Effector memory CD8-positive, alpha-beta T cell (primary cell): ENCODE results near the gene FGF14.

Source experiments
- ATAC-seq: fragments of 150-1000 bp; cut with Tn5 transposase; replicated peaks from 2 replicates; pipeline ENCODE4 v1.10.0; 2021; ENCODE audit warnings: mild to moderate bottlenecking, moderate library complexity
- DNase-seq, 3 experiments: peaks; one replicate each; pipeline ENCODE4 v3.0.0; 2021
- H3K27ac Mint-ChIP-seq, 2 donors: one replicate each; pipeline ENCODE4 v1.8.0; 2022; ENCODE audit warnings: mild to moderate bottlenecking in 2 of 2, mixed read lengths in 2 of 2, moderate library complexity in 2 of 2
- H3K27me3 Mint-ChIP-seq, 2 donors: one replicate each; pipeline ENCODE4 v1.8.0; 2022; ENCODE audit warnings: mixed read lengths in 2 of 2
- H3K36me3 Mint-ChIP-seq: one replicate; pipeline ENCODE4 v1.8.0; 2022; ENCODE audit warnings: mild to moderate bottlenecking, moderate library complexity, mixed read lengths; ENCODE audit not compliant: insufficient read depth
- H3K4me1 Mint-ChIP-seq, 2 donors: one replicate each; pipeline ENCODE4 v1.8.0; 2022; ENCODE audit warnings: low read depth in 2 of 2, mixed read lengths in 2 of 2
- H3K4me3 Mint-ChIP-seq, 2 donors: one replicate each; pipeline ENCODE4 v1.8.0; 2022; ENCODE audit warnings: mild to moderate bottlenecking in 2 of 2, mixed read lengths in 2 of 2, moderate library complexity in 2 of 2
- H3K9me3 Mint-ChIP-seq, 2 donors: one replicate each; pipeline ENCODE4 v1.8.0; 2022; ENCODE audit warnings: mixed read lengths in 2 of 2

The FGF14 gene

DNA sequence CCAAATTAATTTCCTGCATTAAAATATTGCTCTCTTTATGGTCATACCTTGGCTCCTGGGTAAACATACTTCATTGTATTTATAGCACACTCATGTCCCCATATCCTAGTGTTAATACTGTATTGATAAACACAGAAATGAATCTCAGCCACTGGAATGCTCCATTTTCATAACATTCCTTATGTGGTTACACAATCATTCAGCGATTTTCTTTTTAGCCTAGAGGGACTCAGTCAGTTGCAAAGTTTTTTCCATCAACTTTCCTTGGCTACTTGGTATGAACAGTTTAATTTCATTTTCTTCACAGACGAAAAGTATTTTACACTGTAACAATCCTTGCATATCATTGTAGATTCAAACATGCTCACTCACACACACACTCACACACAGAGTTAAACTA lies 471.5 kb downstream of the FGF14 start:
- Mint-ChIP-seq H3K27me3 (peaks cover 21 to 31% of the 10 kb centered on the region in 2 donors), H3K9me3 (peaks cover 0 to 2% of the 10 kb centered on the region in 2 donors), H3K27ac (no peak overlapping the region), H3K36me3 (no peaks in the 10 kb centered on the region), H3K4me3 (no peak overlapping the region), H3K4me1 (no peaks in the 10 kb centered on the region)
- ATAC-seq: no peak
- DNase-seq: no peak

DNA sequence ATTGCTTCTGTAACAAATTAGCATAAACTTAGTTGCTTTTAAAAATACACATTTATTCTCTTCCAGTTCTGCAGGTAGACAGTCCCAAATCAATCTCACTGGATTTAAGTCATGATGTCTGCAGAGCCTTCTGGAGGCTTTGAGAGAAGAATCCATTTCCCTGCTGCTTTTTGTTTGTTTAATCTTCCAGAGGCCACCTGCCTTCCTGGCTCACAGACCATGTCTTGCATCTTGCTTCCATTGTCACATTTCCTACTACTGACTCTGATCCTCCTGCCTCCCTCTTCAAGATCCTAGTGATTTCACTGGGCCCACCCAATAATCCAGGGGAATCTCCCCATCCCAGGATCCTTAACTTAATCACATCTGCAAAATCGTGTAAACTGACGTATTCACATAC lies 476.1 kb downstream of the FGF14 start:
- peaks cover 33 to 44% of the 10 kb centered on the region in 2 donors for H3K27me3 Mint-ChIP-seq
- no peak overlapping the region for H3K27ac Mint-ChIP-seq
- DNase-seq (no peak), ATAC-seq (no peak)
- no peaks in the 10 kb centered on the region for H3K36me3 Mint-ChIP-seq
- no peaks in the 10 kb centered on the region for H3K4me1 Mint-ChIP-seq
- no peak overlapping the region for H3K4me3 Mint-ChIP-seq
- H3K9me3 Mint-ChIP-seq: peaks cover 0 to 2% of the 10 kb centered on the region in 2 donors

DNA sequence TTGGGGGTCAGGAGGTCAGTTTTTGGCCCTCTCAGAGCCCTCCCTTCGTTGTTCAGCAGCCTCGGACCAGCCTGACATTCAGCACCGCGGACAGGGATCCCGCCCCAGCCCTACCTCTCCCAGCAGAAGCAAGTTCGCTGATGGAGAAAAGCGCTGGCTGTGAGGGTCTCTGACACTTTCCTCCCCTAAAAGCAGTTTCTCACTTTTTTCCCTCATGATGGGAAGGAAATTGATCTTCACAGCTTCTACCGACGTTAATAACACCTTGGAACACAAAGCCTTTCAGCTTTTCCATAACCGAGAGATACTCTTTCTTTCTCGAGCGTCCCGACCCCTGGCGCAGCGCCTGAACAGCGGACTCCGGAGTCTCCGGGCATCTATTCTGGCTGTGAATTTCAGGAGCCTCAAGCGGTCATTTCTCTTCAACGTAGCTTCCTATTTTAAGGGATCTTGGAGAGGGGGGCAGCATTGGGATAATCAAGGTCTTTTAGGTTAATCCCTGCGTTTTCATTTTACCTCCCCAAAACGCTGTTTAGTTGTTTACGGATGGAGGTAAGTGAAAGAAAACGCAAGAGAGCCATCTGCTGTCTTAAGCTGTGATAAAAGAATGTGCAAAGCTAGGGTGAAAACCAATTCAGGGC lies 482.2 kb downstream of the FGF14 start:
- H3K36me3 Mint-ChIP-seq: no peaks in the 10 kb centered on the region
- no peaks in the 10 kb centered on the region for H3K9me3 Mint-ChIP-seq
- H3K4me1 Mint-ChIP-seq: peaks cover 0 to 2% of the 10 kb centered on the region in 2 donors
- H3K4me3 Mint-ChIP-seq: no peak overlapping the region
- no peak for ATAC-seq
- no peak overlapping the region for H3K27ac Mint-ChIP-seq
- H3K27me3 Mint-ChIP-seq: peaks cover 46 to 57% of the 10 kb centered on the region in 2 donors
- no peak for DNase-seq

DNA sequence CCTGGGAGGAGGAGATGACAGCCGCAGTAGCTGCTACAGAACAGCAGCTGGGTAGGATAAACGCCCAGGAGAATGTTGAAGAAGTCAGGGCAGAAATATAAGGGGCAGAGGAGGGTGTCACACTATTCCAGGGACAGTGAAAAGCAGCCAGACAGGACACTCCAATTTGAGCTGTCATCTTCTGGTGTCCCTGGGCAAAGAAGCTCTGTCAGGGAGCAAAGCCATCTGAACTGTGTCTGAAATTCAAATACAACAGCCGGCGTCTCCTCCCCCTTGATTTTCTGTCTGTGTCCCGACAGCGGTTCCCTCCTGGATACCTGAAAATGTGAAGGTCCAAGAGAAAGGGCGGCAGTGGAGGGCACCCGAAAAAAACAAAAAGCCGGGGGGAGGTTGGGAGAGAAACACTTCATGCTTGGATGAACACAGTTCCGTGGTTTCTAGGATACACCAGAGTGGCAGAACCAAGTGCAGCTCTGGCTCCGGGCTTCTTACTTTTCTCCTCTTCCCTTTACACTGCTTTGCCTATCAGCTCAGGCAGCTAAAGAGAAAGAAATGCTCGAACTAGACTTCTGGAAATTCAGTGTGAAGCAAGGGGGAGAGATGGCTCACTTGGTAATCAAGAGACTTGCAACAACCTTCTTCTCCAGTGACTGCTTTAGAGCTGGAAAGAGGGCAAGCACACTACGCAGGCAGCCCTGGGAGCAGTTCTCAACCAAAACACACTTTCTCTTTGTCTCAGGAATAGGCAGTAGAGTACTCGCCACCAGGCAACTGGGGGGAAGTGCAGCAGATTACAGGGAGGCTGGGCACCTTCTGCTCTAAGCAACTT lies 483.8 kb downstream of the FGF14 start:
- no peak overlapping the region for H3K4me3 Mint-ChIP-seq
- no peak for DNase-seq
- H3K4me1 Mint-ChIP-seq: peaks cover 0 to 2% of the 10 kb centered on the region in 2 donors
- H3K27ac Mint-ChIP-seq: no peak overlapping the region
- H3K27me3 Mint-ChIP-seq: peaks cover 46 to 67% of the 10 kb centered on the region in 2 donors
- no peaks in the 10 kb centered on the region for H3K9me3 Mint-ChIP-seq
- no peak for ATAC-seq
- no peaks in the 10 kb centered on the region for H3K36me3 Mint-ChIP-seq

DNA sequence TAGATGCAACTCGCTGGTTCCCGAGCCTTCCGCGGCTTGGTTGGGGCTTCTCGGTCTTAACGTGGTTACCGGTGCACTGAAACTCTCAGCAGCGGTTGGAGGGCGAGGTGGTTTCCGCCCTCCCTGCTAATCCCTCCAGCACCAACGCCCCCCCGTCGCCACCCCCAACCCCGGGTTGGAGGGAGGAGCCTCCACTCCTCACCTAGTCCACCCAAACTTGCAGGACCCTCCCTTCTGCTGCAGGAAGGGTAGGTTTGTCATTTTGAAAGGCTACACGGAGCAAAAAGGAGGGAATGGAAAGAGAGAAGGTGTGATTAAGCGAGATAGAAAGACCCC lies 484.4 kb downstream of the FGF14 start:
- Mint-ChIP-seq H3K4me3 (no peak overlapping the region), H3K9me3 (no peaks in the 10 kb centered on the region), H3K36me3 (no peaks in the 10 kb centered on the region), H3K4me1 (peaks cover 0 to 2% of the 10 kb centered on the region in 2 donors), H3K27ac (no peak overlapping the region), H3K27me3 (peaks cover 46 to 71% of the 10 kb centered on the region in 2 donors)
- ATAC-seq: no peak
- no peak for DNase-seq

DNA sequence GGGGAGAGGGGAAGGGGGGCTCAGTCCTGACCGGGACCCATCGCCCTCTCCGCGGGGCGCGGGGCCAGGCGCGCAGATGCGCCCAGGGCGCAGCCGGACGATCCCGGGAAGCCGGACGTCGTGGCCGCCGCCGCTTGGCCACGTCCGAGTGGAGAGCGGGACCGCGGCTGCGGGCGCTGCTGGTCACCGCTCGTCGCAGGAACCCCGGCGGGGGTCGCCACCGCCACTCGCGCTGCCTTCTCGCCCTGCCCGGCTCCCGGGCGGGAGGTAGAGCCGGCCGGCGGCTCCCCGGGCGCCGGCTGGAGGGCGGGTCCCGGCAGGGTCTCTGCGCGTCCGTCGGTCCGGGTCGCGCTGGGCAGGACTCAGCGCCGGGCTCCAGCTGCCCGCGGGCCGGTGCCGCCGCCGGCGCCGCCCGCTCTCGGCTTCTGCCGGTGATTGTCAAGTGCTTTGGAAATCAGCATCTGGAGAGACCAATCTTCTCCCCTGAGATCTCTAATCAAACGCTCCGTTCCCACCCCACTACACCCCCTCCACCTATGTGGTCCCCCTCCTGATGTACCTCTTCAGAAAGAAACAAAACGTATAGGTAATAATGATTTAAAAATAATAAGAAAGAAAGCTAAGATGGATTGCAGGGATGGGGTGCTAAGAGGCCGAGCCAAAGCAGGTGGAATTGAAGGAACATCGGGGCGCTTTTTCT lies 484.9 kb downstream of the FGF14 start:
- Mint-ChIP-seq H3K4me1 (peaks cover 0 to 2% of the 10 kb centered on the region in 2 donors), H3K9me3 (no peaks in the 10 kb centered on the region), H3K36me3 (no peaks in the 10 kb centered on the region), H3K27ac (no peak overlapping the region), H3K4me3 (no peak overlapping the region), H3K27me3 (peaks cover 45 to 66% of the 10 kb centered on the region in 2 donors)
- ATAC-seq (no peak), DNase-seq (no peak)

DNA sequence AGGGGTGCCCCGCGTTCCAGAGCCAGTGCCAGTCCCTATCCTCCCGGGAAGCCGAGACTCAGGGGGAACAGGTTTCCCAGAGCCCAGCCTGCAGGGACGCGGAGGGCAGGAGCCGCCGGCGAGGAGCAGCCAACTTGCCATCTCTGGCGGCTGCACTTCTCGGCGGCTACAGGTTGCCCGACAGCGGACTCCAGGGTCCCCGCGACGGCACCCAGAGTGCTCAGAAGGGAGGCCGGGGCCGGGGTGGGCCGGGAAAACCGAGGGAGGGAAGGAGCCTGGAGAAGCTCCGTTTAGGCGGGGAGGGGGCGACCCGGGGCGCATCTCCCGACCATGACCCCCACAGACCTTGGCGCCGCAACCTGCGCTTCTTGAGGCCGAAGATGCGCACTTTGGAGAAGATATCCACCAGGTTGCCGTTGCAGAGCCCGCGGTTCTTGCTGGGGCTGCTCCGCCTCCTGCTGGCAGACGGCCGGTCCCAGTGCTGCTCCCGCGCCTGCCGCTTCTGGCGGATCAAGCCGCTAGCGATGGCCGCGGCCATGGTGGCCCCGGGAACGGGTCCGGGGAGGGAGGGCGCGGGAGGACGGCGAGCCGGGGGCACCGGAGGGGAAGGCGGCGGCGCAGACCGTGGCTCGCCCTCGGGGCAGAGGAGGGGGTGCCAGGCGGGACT lies 485.6 kb downstream of the FGF14 start:
- Mint-ChIP-seq H3K27ac (no peak overlapping the region), H3K36me3 (no peaks in the 10 kb centered on the region), H3K9me3 (no peaks in the 10 kb centered on the region), H3K27me3 (peaks cover 38 to 59% of the 10 kb centered on the region in 2 donors), H3K4me3 (no peak overlapping the region), H3K4me1 (peaks cover 0 to 2% of the 10 kb centered on the region in 2 donors)
- ATAC-seq (no peak), DNase-seq (no peak)

DNA sequence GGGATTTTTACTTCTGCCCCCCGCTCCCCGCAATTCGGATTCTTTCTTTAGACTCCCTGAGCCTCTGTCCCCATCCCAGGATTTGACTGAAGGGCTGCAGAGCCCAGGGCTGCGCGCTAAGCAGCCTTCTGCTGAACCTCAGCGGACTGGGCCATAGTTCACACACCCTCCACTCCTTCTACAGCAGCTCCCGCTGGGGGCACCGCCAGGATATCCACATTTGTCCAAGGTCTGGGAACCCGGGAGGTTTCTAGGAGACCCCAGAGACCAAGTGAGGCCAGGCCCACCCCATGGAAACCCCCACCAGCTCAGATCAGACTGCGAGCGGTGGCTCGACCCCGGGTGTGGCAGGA lies 486.1 kb downstream of the FGF14 start:
- DNase-seq (no peak), ATAC-seq (no peak)
- Mint-ChIP-seq H3K9me3 (no peaks in the 10 kb centered on the region), H3K36me3 (no peaks in the 10 kb centered on the region), H3K4me3 (no peak overlapping the region), H3K27me3 (peaks cover 35 to 55% of the 10 kb centered on the region in 2 donors), H3K4me1 (peaks cover 0 to 2% of the 10 kb centered on the region in 2 donors), H3K27ac (no peak overlapping the region)

DNA sequence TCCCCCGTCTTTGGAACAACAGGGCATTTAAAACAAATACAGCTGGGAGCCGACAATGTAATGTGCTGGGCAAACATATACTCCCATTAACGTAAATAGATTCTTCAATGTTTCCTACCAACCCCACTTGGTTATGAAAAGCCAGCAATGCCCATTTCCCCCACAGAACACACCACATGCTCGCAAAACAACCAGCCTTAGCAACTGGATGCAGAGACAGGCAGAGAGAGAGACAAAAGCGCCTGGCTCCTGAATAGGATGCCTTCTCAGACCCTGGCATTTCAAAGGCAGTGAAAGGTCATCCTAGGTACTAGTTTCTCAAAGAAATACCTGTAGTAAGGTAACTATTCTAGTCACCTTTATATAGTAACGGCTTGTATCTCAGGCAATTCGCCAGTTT lies 486.5 kb downstream of the FGF14 start:
- ATAC-seq: no peak
- no peaks in the 10 kb centered on the region for H3K36me3 Mint-ChIP-seq
- no peak overlapping the region for H3K27ac Mint-ChIP-seq
- H3K27me3 Mint-ChIP-seq: peaks cover 35 to 55% of the 10 kb centered on the region in 2 donors
- DNase-seq: no peak
- H3K4me3 Mint-ChIP-seq: no peak overlapping the region
- H3K4me1 Mint-ChIP-seq: peaks cover 0 to 2% of the 10 kb centered on the region in 2 donors
- no peaks in the 10 kb centered on the region for H3K9me3 Mint-ChIP-seq

DNA sequence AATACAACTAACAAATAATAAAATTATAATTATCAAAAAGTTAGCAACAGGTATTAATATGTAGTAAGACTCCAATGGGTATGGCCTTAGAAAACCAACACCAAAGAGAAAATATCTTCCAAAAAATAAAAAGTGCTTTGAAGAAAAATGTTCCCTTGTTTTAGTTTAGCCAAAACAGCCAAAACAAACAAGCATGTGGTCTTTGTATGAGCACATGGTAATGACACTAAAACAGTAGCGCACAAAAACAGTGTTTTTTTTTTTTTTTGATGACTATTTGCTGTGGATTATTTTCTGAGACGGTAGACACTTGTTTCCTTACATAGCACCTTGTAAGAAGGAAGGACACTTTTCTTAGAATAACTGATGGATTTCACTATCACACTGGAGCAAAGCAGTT lies 490.1 kb downstream of the FGF14 start:
- ATAC-seq: no peak
- Mint-ChIP-seq H3K27ac (no peak overlapping the region), H3K4me1 (no peaks in the 10 kb centered on the region), H3K27me3 (peaks cover 10 to 27% of the 10 kb centered on the region in 2 donors), H3K9me3 (no peaks in the 10 kb centered on the region), H3K36me3 (no peaks in the 10 kb centered on the region), H3K4me3 (no peak overlapping the region)
- no peak for DNase-seq

DNA sequence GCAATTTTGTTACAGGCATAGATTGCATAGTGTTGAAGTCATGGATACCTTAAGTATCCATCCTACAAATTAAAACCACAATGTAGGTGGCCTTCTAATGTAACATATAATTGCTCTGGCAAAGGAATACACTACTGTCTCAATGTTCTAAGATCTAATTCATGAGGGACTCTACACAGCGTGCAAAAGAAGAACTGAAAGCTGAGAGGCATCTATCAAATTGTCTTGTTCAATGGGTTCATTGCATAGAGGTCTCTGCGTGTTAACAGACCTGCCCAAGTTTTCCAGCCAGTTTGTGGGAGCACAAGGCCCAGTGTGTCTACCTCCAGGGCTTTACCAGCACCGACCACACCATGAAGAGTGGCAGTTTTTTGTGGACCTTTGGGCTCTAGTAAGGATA lies 498.0 kb downstream of the FGF14 start:
- no peak overlapping the region for H3K4me3 Mint-ChIP-seq
- no peaks in the 10 kb centered on the region for H3K36me3 Mint-ChIP-seq
- no peak overlapping the region for H3K27ac Mint-ChIP-seq
- no peak for ATAC-seq
- H3K4me1 Mint-ChIP-seq: no peaks in the 10 kb centered on the region
- DNase-seq: no peak
- H3K27me3 Mint-ChIP-seq: peaks cover 0 to 6% of the 10 kb centered on the region in 2 donors
- H3K9me3 Mint-ChIP-seq: peaks cover 0 to 1% of the 10 kb centered on the region in 2 donors

DNA sequence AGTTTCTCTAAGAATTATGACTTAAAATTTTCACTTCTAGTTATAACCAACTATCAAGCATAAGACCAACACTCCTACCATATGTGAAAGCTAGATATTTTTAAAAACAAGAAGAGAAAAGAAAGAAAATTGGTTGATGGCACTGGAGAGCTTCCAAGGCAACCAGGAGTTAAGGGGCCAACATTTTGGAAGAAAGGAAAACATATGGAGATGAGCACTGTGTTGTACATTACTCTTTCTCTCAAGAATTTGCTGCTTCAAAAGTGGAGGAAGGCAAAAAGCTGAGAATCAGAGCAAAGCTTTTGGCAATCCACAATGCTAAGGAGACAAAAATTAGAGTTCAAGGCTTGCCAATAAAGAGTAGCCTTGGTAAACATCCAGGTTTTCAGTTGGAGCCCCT lies 503.2 kb downstream of the FGF14 start:
- Mint-ChIP-seq H3K27me3 (no peaks in the 10 kb centered on the region), H3K4me3 (no peak overlapping the region), H3K36me3 (no peaks in the 10 kb centered on the region), H3K4me1 (no peaks in the 10 kb centered on the region), H3K9me3 (no peaks in the 10 kb centered on the region), H3K27ac (no peak overlapping the region)
- ATAC-seq (no peak), DNase-seq (no peak)

DNA sequence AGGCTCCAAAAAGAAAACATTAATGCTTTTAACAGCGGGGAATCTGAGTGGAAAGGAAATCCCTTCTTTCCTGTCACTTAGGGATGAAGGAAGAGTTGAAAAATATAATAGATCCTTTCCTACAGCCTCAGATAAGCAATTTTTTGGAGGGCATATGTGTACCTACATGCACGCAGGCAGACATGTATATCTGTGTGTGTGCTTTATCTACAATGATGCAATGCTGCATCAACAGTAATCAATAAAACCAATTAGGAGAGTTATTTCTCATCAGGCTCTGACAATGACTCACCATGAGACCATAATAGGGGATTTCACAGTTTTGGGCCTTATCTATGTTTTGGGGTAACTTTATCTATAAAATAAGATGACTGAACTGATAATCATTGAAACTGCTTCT lies 505.3 kb downstream of the FGF14 start:
- H3K27ac Mint-ChIP-seq: no peak overlapping the region
- H3K27me3 Mint-ChIP-seq: no peaks in the 10 kb centered on the region
- peaks cover 0 to 2% of the 10 kb centered on the region in 2 donors for H3K9me3 Mint-ChIP-seq
- no peaks in the 10 kb centered on the region for H3K4me1 Mint-ChIP-seq
- ATAC-seq (no peak), DNase-seq (no peak)
- no peak overlapping the region for H3K4me3 Mint-ChIP-seq
- H3K36me3 Mint-ChIP-seq: no peaks in the 10 kb centered on the region
